Stimulated activated CD4-positive, alpha-beta T cell treated with anti-CD3 and anti-CD28 coated beads, Interleukin-2, amount 100 ng/mL, for 24 hours (primary cell): Measurements from ENCODE around the gene B3GALNT2.
A peak's percentile ranks its signal among the peaks of the same experiment; 100 is the strongest.
"Not testable (repeated sequence)": the region's sequence is repeated elsewhere in the genome, so short reads cannot be mapped to it uniquely, and the experiment has no call there.

Experiments
- DNase-seq, 2 donors: peaks; one replicate each; pipeline ENCODE4 v3.0.0-alpha.2; 2020

B3GALNT2 gene

GRCh38 chr1:235504122-235504493, at the start of gene B3GALNT2:
TSS of gene B3GALNT2 (minus strand) at chr1:235504452. CDS start at chr1:235504252, 200 bp downstream.
- DNase-seq = no peak

DNA sequence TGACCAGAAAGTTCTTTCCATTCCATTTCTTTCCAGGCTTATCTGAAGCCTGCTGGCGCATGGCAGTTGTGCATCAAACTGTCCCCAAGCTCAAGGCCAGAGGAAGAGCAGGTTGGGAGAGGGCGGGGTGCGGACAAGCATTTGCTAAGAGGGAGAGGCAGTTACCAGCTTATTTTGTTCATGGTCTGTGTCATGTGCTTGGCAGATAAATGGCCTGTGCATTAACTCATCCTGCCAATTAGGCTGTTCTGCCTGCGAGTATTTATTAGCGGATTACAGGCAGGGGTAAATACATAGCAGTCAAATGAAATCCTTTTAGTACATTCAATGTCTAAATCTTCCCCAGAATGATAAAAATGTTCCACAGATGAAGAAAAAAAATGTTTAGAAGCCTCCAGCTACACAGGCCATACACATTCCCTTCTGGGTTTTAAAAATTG, 48.9 kb upstream of the B3GALNT2 start:
- DNase-seq = no peak

DNA sequence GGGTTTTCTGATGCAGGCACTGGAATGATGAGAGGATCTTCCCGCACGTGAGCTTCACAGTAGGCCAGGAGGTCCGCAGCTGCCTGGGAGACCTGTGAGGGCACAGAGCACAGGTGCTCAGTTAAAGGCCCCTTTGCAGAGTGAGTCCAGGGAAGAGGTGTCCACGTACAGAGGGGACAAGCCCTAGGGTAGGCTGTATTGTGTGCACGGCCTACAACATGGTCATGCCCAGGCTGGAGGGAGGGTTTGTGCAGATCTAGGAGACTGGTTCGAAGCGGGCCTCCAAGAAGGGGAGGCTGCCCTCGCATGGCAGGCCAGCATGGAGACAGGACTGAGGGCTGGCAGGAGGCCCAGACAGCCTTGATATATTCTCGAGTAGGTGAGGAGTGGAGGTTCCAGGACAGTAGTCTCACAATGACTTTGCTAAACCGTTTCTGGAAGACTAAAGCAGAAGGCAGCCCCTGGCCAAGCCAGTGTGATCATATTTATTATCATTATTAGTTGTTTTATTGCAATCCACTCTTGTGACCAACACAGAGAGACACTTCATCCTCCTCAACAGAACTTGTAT, 48.0 kb upstream of the B3GALNT2 start:
- no peak for DNase-seq

GRCh38 chr1:235549351-235550139, 45.3 kb upstream of the B3GALNT2 start:
- DNase-seq = no peak

- DNase-seq = not testable (repeated sequence)
Measured at GRCh38 chr1:235546369-235547155, 42.3 kb upstream of the B3GALNT2 start.

DNA sequence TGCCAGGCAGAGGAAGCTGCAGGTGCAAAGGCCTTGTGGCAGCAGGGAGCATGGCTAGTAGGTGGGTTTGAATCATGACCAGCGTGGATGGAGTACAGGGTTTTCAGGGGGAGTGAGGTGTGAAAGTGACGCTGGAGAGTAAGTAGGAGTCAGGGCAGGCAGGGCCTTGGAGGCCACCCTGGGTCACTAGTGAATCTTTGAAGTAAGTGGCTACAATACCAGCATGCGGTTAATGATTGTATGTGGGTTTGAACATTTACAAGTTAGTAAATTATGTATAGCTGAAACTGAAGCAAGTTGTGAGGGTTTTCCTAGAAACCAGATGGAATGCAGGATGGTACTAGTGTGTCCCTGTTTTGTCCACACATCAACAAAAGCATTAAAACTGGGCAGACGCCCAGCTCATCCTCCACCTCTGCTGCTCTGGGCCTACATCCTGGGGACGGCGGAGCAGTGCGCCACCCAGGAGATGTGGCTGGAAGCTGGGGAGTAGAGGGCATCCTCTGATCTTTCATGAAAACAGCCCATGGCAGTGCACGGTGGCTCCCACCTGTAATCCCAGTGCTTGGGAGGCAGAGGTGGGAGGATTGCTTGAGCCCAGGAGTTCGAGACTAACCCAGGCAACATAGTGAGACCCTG, 41.2 kb upstream of the B3GALNT2 start:
- no peak for DNase-seq

GRCh38 chr1:235542845-235543244, 38.6 kb upstream of the B3GALNT2 start:
- DNase-seq = not testable (repeated sequence)

DNA sequence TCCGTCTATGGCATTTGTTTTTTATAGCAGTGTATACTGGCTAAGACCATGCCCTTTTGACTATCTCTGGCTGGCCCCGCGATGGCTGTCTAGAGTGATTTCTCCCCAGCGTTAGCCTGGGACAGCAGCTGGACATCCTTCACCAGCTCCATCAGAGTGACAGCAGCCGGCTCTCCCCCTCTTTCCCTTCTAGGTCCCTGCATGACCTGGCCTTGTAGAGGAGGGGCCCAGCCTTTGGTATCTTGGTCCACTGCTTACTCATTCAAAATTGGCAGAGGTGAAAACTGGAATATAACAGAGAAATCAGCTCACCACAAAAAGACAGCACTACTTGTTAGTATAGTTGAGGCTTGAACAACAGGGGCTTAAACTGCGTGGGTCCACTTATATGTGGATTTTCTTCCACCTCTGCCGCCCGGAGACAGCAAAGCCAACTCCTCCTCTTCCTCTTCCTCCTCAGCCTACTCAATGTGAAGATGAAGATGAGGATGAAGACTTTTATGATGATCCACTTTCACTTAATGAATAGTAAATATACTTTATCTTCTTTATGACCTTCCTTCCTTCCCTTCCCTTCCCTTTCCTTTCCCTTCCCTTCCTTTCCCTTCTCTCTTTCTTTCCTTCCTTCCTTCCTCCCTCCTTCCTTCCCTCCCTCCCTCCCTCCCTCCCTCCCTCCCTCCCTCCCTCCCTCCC, 29.4 kb upstream of the B3GALNT2 start:
- no peak for DNase-seq

DNA sequence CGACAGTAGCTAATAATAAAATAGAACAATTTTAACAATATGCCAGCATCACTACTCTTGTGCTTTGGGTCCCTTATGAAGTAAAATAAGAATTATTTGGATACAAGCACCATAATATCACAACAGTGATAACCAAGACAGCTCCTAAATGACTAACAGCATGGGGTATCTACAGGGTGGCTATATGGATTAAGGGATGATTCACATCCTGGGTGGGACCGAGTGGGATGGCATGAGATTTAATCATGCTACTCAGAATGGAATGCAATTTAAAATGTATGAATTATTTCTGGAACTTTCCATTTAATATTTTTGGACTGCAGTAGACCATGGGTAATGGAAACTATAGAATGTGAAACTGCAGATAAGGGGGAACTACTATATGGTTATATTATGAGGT, 28.1 kb upstream of the B3GALNT2 start:
- DNase-seq = no peak

GRCh38 chr1:235527196-235527814, 23.1 kb upstream of the B3GALNT2 start:
- DNase-seq = no peak

GRCh38 chr1:235525314-235525713, 21.1 kb upstream of the B3GALNT2 start:
- no peak for DNase-seq

DNA sequence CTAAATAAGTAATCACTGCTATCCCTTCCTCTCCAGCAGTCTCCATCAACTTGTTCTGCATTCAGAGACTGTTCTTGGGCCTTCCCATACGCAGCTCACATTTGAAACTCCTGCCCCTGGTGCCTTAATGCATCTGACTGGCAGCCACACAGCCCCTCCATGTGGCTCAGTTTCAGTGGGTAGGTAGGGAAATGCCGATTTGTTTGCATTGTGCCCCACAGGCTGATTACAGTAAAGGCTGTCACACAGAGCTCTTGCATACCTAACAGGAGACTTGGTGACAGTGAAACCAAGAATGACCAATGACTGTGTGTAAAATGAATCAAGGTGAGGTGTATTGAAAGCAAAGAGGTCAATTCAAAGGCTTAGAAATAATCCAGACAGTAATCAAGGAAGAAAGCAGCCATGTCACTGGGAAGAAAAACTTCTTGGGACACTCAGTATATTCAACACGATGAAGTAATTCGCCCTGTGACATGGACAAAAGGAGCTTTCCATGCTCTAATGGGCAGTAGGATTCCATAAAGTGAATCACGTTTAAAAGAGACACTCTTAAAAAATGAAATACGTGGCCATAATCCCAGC, 12.7 kb upstream of the B3GALNT2 start:
- DNase-seq = no peak

DNA sequence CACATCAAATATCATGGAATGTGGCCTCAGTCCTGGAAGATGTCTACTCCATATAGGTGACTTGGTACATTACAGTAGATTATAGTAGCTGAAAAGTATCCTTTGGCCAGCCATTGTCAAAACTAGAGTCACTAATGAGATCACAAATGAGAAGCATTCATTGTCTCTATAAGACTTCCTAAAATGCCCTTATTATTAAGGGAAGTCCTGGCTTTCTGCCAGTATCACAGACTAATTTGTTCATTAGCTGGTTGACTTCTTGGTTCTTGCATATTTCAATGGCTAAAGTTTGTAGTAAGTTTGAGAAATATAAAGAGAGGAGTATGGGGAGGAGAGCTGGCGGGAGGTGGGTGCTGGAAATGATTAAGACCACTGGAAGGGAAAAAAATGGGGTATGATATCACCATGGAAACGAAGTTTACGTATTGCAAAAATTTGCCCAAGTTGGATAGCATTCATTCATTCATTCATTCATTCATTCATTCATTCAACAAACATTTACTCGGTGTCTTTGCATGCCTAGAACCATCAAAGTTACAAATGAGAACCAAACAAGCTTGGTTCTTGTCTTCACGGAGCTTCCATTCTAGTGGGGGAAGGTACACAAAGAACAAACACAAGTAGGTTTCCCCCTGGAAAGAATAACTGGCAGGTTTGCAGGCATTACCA, 11.7 kb upstream of the B3GALNT2 start:
- DNase-seq = no peak

GRCh38 chr1:235513495-235514366, 9.5 kb upstream of the B3GALNT2 start:
- DNase-seq = peak in 1 of 2 donors; percentile 53

- DNase-seq = no peak
Measured at GRCh38 chr1:235511470-235512240, 7.4 kb upstream of the B3GALNT2 start.

- no peak for DNase-seq
Measured at GRCh38 chr1:235510823-235511222, 6.6 kb upstream of the B3GALNT2 start.

DNA sequence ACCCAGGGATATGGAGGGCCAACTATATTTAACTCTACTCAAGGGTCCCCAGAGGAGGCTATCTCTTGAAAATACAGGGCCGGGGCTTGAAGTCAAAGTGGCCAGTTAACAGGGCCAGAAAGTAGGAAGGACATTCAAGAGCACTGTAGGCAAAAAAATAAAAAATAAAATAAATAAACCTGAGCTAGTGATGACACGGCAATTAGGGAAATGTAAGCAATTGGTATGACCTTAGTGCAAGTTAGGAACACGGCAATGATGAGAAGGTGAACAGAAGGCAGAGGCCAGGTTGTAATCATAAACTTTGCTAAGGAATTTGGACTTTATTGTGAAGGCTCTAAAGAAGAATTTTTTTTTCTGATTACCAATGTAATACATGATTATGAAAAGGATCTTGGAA, 3.4 kb upstream of the B3GALNT2 start:
- no peak for DNase-seq

- peak; percentile 99 for DNase-seq
Measured at GRCh38 chr1:235504494-235505222, 406 bp upstream of the B3GALNT2 start.
